ENCODE data around the gene TIGD3. TPM values are rescaled to one million over a fixed set of nuclear protein-coding genes. Genes with fewer than 3 reads are reported as not detected.

Gene TIGD3
- total RNA-seq, 4 donors from 2014 or later = 0.34 TPM; not detected in 3

GRCh38 chr11:65399845-65400244 lies 45.3 kb downstream of the TIGD3 start:
- H3K27ac ChIP-seq = no peak overlapping the region
- intact Hi-C loops (cut with DNase I) = loop anchor here (5.0 kb wide), 1 partner anchor 197 kb away; the partner anchor contains the start of gene KCNK7
- H3K4me1 ChIP-seq = peaks cover 0 to 5% of the 10 kb centered on the region in 2 donors
- no peak for DNase-seq
- H3K9me3 ChIP-seq = no peaks in the 10 kb centered on the region
- H3K36me3 ChIP-seq = peaks cover 22 to 39% of the 10 kb centered on the region in 2 donors
- TF ChIP-seq POLR2A (IDR thresholded peaks at IDR 0.05) = no peak
- TF ChIP-seq CTCF (IDR thresholded peaks at IDR 0.05) = no peak
- H3K27me3 ChIP-seq = no peaks in the 10 kb centered on the region
- WGBS, 2 donors = 92 to 93% methylated on average over 4 to 9 of the region's 10 CpGs
- no peak overlapping the region for H3K4me3 ChIP-seq (replicated peaks in 1 of 3)

DNA sequence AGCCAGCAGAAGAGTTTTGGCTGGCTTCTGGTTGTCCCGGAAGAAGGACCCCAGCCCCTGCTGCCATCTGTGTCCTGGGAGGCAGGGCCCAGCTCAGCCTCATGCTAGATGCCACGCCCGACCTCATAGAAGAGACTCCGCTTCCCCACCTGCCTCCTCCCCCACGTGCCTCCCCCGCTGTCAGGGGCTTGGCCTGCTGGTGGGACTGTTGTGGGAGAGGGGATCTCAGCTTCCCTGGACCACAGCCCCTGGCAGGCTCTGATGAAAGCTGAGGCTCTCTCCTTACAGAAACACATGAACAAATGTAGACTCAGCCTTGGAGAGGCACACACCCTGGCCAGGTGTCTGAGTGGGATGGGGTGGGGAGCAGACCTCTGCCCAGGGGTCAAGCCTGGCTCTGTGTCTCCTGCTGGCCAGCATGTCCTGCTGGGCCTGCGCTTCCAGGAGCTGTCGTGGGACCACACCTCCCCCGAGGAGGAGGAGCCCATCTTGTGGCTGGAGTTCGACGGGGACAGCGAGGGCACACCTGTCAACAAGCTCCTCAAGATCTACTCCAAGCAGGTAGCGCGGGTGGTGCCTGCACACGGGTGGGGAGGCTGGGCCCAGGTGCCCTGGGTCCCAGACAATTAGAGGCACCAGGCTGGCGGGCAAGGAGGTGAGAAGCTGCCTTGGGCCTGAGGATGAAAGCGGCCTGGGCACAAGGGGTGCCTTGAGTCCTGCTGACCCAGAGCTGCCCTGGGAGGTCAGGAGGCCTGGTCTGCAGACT lies 45.9 kb downstream of the TIGD3 start:
- Histone ChIP-seq H3K27ac (no peak overlapping the region), H3K4me3 (replicated peaks in 1 of 3) (no peak overlapping the region), H3K27me3 (no peaks in the 10 kb centered on the region), H3K9me3 (no peaks in the 10 kb centered on the region), H3K36me3 (peaks cover 25 to 44% of the 10 kb centered on the region in 2 donors), H3K4me1 (peaks cover 0 to 5% of the 10 kb centered on the region in 2 donors)
- 86 to 88% methylated on average over 10 to 16 of the region's 17 CpGs for WGBS, 2 donors
- intact Hi-C loops (cut with DNase I) = loop anchor here (5.0 kb wide), 1 partner anchor 197 kb away; the partner anchor contains the start of gene KCNK7
- DNase-seq = no peak
- TF ChIP-seq CTCF (IDR thresholded peaks at IDR 0.05) (no peak), POLR2A (IDR thresholded peaks at IDR 0.05) (no peak)

DNA sequence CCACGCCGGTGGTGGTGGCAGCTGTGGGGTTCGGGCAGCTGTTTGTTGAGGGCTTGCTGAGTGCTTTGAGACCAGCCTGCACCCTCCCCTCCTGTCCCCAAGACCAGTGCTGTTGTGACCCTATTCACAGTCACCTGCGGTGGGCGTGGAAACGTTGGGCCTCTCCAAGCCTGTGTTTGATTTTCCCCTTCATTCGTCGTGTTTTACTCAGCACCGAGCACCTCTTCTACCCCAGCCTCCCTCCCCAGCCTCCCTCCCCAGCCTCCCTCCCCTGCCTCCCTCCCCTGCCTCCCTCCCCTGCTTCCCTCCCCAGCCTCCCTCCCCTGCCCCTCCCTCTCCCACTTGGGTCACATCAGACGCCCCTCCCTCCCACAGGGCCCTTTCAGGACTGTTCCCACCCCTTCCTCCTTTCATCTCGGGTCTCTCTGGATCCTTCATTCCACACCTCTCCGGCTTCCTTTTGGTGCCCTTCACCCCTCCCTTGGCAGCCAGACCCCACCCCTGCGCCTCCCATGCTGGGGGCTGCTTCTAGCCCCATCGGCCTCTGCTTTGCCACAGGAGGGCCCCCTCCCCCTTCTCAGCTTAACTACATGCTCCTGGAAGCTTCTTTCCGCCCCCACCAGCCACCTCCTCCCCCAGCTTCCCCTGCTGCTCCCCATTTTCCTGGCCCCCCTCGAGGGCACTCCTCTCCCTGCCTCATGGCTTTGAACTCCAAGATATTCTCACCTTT lies 46.7 kb downstream of the TIGD3 start:
- H3K9me3 ChIP-seq = no peaks in the 10 kb centered on the region
- DNase-seq = no peak
- H3K4me1 ChIP-seq = peaks cover 0 to 5% of the 10 kb centered on the region in 2 donors
- H3K27ac ChIP-seq = no peak overlapping the region
- H3K27me3 ChIP-seq = no peaks in the 10 kb centered on the region
- intact Hi-C loops (cut with DNase I) = loop anchor here (5.0 kb wide), 1 partner anchor 196 kb away; the partner anchor contains the start of gene KCNK7
- WGBS, 2 donors = 83 to 87% methylated on average over 16 of the region's 16 CpGs
- H3K4me3 ChIP-seq (replicated peaks in 1 of 3) = no peak overlapping the region
- TF ChIP-seq CTCF (IDR thresholded peaks at IDR 0.05) (no peak), POLR2A (IDR thresholded peaks at IDR 0.05) (no peak)
- peaks cover 29 to 44% of the 10 kb centered on the region in 2 donors for H3K36me3 ChIP-seq

GRCh38 chr11:65401803-65402248 lies 47.3 kb downstream of the TIGD3 start:
- intact Hi-C loops (cut with DNase I) = loop anchor here (5.0 kb wide), 1 partner anchor 195 kb away; the partner anchor contains the start of gene KCNK7
- H3K36me3 ChIP-seq = peaks cover 33 to 47% of the 10 kb centered on the region in 2 donors

More at GRCh38 chr11:65401803-65402248, 47.3 kb downstream of the TIGD3 start:
- H3K9me3 ChIP-seq = no peaks in the 10 kb centered on the region
- no peak overlapping the region for H3K27ac ChIP-seq
- H3K4me3 ChIP-seq (replicated peaks in 1 of 3) = no peak overlapping the region
- no peaks in the 10 kb centered on the region for H3K27me3 ChIP-seq
- WGBS, 2 donors = 91 to 95% methylated on average over 10 of the region's 10 CpGs
- H3K4me1 ChIP-seq = peaks cover 0 to 5% of the 10 kb centered on the region in 2 donors
- TF ChIP-seq CTCF (IDR thresholded peaks at IDR 0.05) (no peak), POLR2A (IDR thresholded peaks at IDR 0.05) (no peak)
- no peak for DNase-seq

Measured in thyroid gland (tissue), 4 donors.